AG04450 (cell line): ENCODE data around the gene TMSB15B. TPM values are rescaled to one million over a fixed set of nuclear protein-coding genes. Genes with fewer than 3 reads are reported as not detected.
"Not testable (repeated sequence)": the region's sequence is repeated elsewhere in the genome, so short reads cannot be mapped to it uniquely, and the experiment has no call there.

ENCODE experiments used
- CTCF ChIA-PET: fragments of 300-600, 350-600 bp; formaldehyde crosslinking; extraction: SDS; loops from one replicate; lab custom pipeline; 2022; ENCODE audit warnings: antibody characterized with exemption, inconsistent platforms; lab: Charles Lee
- POLR2A ChIA-PET: fragments of 350-600 bp; formaldehyde crosslinking; extraction: SDS; loops from one replicate; lab custom pipeline; 2021; ENCODE audit warnings: antibody characterized with exemption, inconsistent platforms; lab: Yijun Ruan, JAX
- DNase-seq: peaks from one replicate; pipeline ENCODE4 v3.0.0-alpha.2; 2011; ENCODE audit warnings: low read depth, low spot score
- H3K27ac ChIP-seq: one replicate; pipeline ENCODE4 v1.5.1; 2012; ENCODE audit warnings: low read depth, low read length, control low read depth
- H3K27me3 ChIP-seq: one replicate; pipeline ENCODE4 v1.6.0; 2012; ENCODE audit warnings: low read length; ENCODE audit not compliant: control insufficient read depth, insufficient read depth
- H3K4me3 ChIP-seq: 2 replicates; pipeline ENCODE4 v1.5.1; 2011; ENCODE audit warnings: mild to moderate bottlenecking, low read depth, low read length, control low read depth
- H3K9me3 ChIP-seq: 2 replicates; pipeline ENCODE4 v1.5.1; 2012; ENCODE audit warnings: low read length; ENCODE audit not compliant: control insufficient read depth, insufficient read depth
- CTCF ChIP-seq: IDR thresholded peaks from 2 replicates; pipeline ENCODE4 v1.5.1; 2011; ENCODE audit warnings: low read depth, low read length, control low read depth, inconsistent platforms
- polyA plus RNA-seq: library from polyadenylated mRNA; depleted of rRNA; stranded (reverse); fragments of >200 nt; gene quantifications from 2 replicates; pipeline ENCODE4 v1.2.3, GENCODE V29; 2011; rRNA removed

Gene TMSB15B
- polyA plus RNA-seq, 1 experiment, result 19.0 TPM

GRCh38 chrX:104008831-104009230 lies 46.4 kb downstream of the TMSB15B start:
- POLR2A ChIA-PET, result no interaction called here
- Histone ChIP-seq H3K27ac (no peak overlapping the region), H3K27me3 (no peaks in the 10 kb centered on the region), H3K9me3 (peaks cover 3% of the 10 kb centered on the region; the same call in 1 of the 2 replicates), H3K4me3 (no peak overlapping the region)
- no peak for TF ChIP-seq CTCF
- DNase-seq, result no peak
- CTCF ChIA-PET, result no interaction called here

- POLR2A ChIA-PET, result no interaction called here
Measured at GRCh38 chrX:104013158-104013557, 50.7 kb downstream of the TMSB15B start.

DNA sequence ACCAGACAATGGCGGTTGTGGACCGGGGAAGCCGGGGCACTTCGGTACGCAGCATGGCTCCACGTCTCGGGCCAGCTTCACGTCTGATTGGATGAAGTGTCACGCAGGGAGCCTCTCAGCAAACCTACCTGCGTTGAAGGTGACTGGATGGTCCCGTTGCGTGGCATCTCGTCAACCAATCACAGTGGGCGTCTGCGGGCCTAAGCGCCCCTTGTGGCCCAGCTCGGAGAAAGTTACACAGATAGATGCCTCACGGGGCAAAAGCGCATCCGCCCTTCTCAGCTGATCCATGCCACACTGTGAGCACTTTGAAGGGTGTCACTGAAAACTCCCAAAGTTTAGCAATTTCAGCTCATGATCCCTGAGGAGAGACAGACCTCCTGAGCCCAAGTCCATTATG lies 51.2 kb downstream of the TMSB15B start, which contains the start of gene H2BW1:
TSS of gene H2BW1 (minus strand) at position 103 of the 400 bp plus-strand sequence. CDS start 132 bp downstream, outside the sequence.
- ChIA-PET CTCF (no interaction called here), POLR2A (no interaction called here)
- no peak for TF ChIP-seq CTCF
- Histone ChIP-seq H3K4me3 (no peak within 1 kb of the TSS), H3K27me3 (no peaks in the 10 kb centered on the region), H3K9me3 (peaks cover 3% of the 10 kb centered on the region; the same call in 1 of the 2 replicates), H3K27ac (no peak within 1 kb of the TSS)
- no peak for DNase-seq

More at GRCh38 chrX:104013158-104013557, 50.7 kb downstream of the TMSB15B start:
- DNase-seq, result no peak
- no peak for TF ChIP-seq CTCF
- no peaks in the 10 kb centered on the region for H3K27me3 ChIP-seq
- H3K27ac ChIP-seq, result no peak overlapping the region
- H3K4me3 ChIP-seq, result no peak overlapping the region
- CTCF ChIA-PET, result no interaction called here
- peaks cover 3% of the 10 kb centered on the region; the same call in 1 of the 2 replicates for H3K9me3 ChIP-seq

DNA sequence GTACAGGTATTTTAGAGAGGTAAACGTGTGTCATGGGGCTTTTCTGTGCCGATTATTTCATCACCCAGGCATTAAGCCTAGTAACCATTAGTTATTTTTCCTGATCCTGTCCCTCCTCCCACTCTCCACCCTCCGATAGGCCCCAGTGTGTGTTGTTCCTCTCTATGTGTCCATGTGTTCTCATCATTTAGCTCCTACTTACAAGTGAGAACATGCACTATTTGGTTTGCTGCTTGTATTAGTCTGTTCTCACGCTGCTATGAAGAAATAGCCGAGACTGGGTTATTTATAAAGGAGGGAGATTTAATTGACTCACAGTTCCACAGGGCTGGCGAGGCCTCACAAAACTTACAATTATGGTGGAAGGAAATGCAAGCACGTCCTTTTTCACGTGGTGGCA lies 53.1 kb downstream of the TMSB15B start:
- H3K27me3 ChIP-seq, H3K9me3 ChIP-seq, H3K27ac ChIP-seq, DNase-seq, CTCF ChIA-PET, POLR2A ChIA-PET, H3K4me3 ChIP-seq: not testable (repeated sequence)

Other genes starting within 250 kb of the TMSB15B start
- gene PLP1, start 185.8 kb upstream of the TMSB15B start, polyA plus RNA-seq, result 0.41 and 0.47 TPM in 2 replicates
- 0.52 and 0.71 TPM in 2 replicates for gene RAB9B, start 130.4 kb upstream of the TMSB15B start, polyA plus RNA-seq
- gene H2BW1, start 51.1 kb downstream of the TMSB15B start, polyA plus RNA-seq, result not detected in 2 replicates
- gene H2BW2, start 77.3 kb downstream of the TMSB15B start, polyA plus RNA-seq, result not detected in 2 replicates
- 4.4 and 7.1 TPM in 2 replicates for gene TMSB15C, start 113.6 kb downstream of the TMSB15B start, polyA plus RNA-seq
- 1.9 and 2.1 TPM in 2 replicates for gene ZCCHC18, start 149.9 kb downstream of the TMSB15B start, polyA plus RNA-seq
- 5.5 and 5.6 TPM in 2 replicates for gene SLC25A53, start 194.4 kb downstream of the TMSB15B start, polyA plus RNA-seq
- 6.0 and 7.1 TPM in 2 replicates for gene FAM199X, start 203.8 kb downstream of the TMSB15B start, polyA plus RNA-seq